Panc1 (cell line): Measurements from ENCODE around the gene PARD6G. TPM values are rescaled to one million over a fixed set of nuclear protein-coding genes. Genes with fewer than 3 reads are reported as not detected.

ENCODE experiments used
- ATAC-seq: fragments of 200-7000 bp; cut with Tn5 transposase; 2 replicates; pipeline ENCODE4 v1.9.1; 2020; ENCODE audit warnings: mild to moderate bottlenecking, moderate library complexity
- BruUV-seq: library from RNA; stranded (reverse); fragments of 400-500 nt; replicated peaks from 2 replicates; lab custom pipeline; 2021; lab: Mats Ljungman, UMichigan
- CTCF ChIA-PET: fragments of 300-600 bp; sonication (Branson Sonifier 250); formaldehyde crosslinking; loops from one replicate; lab custom pipeline; 2022; ENCODE audit warnings: antibody characterized with exemption; lab: Charles Lee
- POLR2A ChIA-PET: fragments of 300-600 bp; sonication (Branson Sonifier 250); formaldehyde crosslinking; loops from one replicate; lab custom pipeline; 2022; ENCODE audit warnings: antibody characterized with exemption; lab: Charles Lee
- DNase-seq: peaks from one replicate; pipeline ENCODE4 v3.0.0-alpha.2; 2010; ENCODE audit warnings: low read depth, low spot score
- H3K27ac ChIP-seq: 2 replicates; pipeline ENCODE4 v1.5.1; 2011; ENCODE audit warnings: mild to moderate bottlenecking, low read length, inconsistent platforms
- H3K27me3 ChIP-seq: fragments of 200-500 bp; sonication (Bioruptor generic); 2 replicates; pipeline ENCODE4 v1.6.0; 2014; ENCODE audit warnings: low read length, inconsistent platforms; ENCODE audit not compliant: control insufficient read depth, insufficient read depth
- H3K36me3 ChIP-seq: fragments of 200-500 bp; sonication (Bioruptor generic); 2 replicates; pipeline ENCODE4 v1.5.1; 2014; ENCODE audit warnings: inconsistent platforms, mild to moderate bottlenecking, low read length, moderate library complexity; ENCODE audit not compliant: control insufficient read depth, insufficient read depth
- H3K4me1 ChIP-seq: 2 replicates; pipeline ENCODE4 v1.5.1; 2011; ENCODE audit warnings: inconsistent platforms, mild to moderate bottlenecking, low read length, moderate library complexity; ENCODE audit not compliant: control insufficient read depth, insufficient read depth
- H3K4me3 ChIP-seq, 2 experiments: 2 replicates each; pipeline ENCODE4 v1.5.1; 2011 to 2012; ENCODE audit warnings: low read depth in 2 of 2, low read length in 2 of 2, mild to moderate bottlenecking in 2 of 2, inconsistent platforms in 1 of 2, moderate library complexity in 1 of 2
- H3K9me3 ChIP-seq: fragments of 200-500 bp; sonication (Bioruptor generic); 2 replicates; pipeline ENCODE4 v1.5.1; 2014; ENCODE audit warnings: low read depth, mild to moderate bottlenecking, inconsistent platforms, low read length, moderate library complexity; ENCODE audit not compliant: control insufficient read depth, insufficient read depth
- POLR2AphosphoS5 ChIP-seq: IDR thresholded peaks from 2 replicates; pipeline ENCODE4 v1.6.1; 2012; ENCODE audit warnings: mild to moderate bottlenecking, low read depth, low read length, moderate library complexity
- SIN3A ChIP-seq: IDR thresholded peaks from 2 replicates; pipeline ENCODE4 v1.6.1; 2012; ENCODE audit warnings: low read depth, mild to moderate bottlenecking, low read length, moderate library complexity, borderline replicate concordance; ENCODE audit not compliant: insufficient read depth
- TCF7L2 ChIP-seq: IDR thresholded peaks from 2 replicates; pipeline ENCODE4 v1.6.1; 2011; ENCODE audit warnings: mild to moderate bottlenecking, low read depth, low read length, inconsistent platforms
- in situ Hi-C: cut with HindIII; loops from 2 replicates; pipeline ENCODE4 v1.10.0; 2016; ENCODE audit warnings: low sequenced_read_pairs, low pct_unique_long_range_greater_than_20kb
- intact Hi-C: fragments of 100-400 bp; cut with micrococcal nuclease; formaldehyde crosslinking; loops from one replicate; pipeline ENCODE4 v1.10.0; 2022; ENCODE audit not compliant: unreplicated experiment
- total RNA-seq: library from RNA; stranded (reverse); gene quantifications from one replicate; pipeline ENCODE4 v1.2.1, GENCODE V29; 2021; ENCODE audit not compliant: unreplicated experiment
- TF ChIP-seq, protein P1 (sequence below), 2 experiments: IDR thresholded peaks; 2 replicates each; pipeline ENCODE4 v1.6.1; 2011 to 2012; ENCODE audit warnings: low read depth in 2 of 2, control low read depth in 1 of 2, low read length in 1 of 2, mild to moderate bottlenecking in 1 of 2, moderate library complexity in 1 of 2; ENCODE audit not compliant: insufficient read depth in 1 of 2
- TF ChIP-seq, protein P2 (sequence below): fragments of 450-650 bp; IDR thresholded peaks from 2 replicates; pipeline ENCODE4 v1.5.1; 2017; ENCODE audit warnings: mild to moderate bottlenecking

PARD6G gene
- total RNA-seq, 1 experiment from 2014 or later, result 5.2 TPM

DNA sequence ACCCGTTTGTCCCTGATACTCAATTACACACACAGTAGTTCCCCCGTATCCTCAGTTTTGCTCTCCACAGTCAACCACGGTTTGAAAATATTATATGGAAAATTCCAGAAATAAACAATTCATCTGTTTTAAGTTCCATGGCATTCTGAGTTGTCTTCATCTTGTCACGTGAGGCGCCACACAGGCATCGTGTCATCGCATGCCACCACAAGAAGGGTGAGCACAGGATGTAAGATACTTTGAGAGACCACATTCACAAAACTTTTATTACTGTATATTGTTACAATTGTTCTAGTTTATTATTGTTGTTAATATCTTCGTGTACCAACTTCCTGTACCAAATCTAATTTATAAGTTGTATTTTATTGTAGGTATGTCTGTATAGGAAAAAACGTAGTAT is 120.5 kb downstream of the PARD6G start:
- Histone ChIP-seq H3K27me3 (no peaks in the 10 kb centered on the region), H3K4me1 (no peaks in the 10 kb centered on the region), H3K36me3 (no peaks in the 10 kb centered on the region), H3K9me3 (no peaks in the 10 kb centered on the region), H3K27ac (no peak overlapping the region), H3K4me3 (no peak overlapping the region)
- no TSS peak for BruUV-seq
- ChIA-PET CTCF (interaction anchor here (0.6 kb wide), 1 partner anchor 832 kb away, joined by 7 read pairs; no protein-coding TSS in a partner anchor), POLR2A (interaction anchor here (0.6 kb wide), 1 partner anchor 159 kb away, joined by 3 read pairs; no protein-coding TSS in a partner anchor)
- DNase-seq (no peak), ATAC-seq (no peak)
- in situ Hi-C loops, result no loop called here
- intact Hi-C loops, result no loop called here
- TF ChIP-seq SIN3A, result no peak
- TF ChIP-seq, protein P1, sequence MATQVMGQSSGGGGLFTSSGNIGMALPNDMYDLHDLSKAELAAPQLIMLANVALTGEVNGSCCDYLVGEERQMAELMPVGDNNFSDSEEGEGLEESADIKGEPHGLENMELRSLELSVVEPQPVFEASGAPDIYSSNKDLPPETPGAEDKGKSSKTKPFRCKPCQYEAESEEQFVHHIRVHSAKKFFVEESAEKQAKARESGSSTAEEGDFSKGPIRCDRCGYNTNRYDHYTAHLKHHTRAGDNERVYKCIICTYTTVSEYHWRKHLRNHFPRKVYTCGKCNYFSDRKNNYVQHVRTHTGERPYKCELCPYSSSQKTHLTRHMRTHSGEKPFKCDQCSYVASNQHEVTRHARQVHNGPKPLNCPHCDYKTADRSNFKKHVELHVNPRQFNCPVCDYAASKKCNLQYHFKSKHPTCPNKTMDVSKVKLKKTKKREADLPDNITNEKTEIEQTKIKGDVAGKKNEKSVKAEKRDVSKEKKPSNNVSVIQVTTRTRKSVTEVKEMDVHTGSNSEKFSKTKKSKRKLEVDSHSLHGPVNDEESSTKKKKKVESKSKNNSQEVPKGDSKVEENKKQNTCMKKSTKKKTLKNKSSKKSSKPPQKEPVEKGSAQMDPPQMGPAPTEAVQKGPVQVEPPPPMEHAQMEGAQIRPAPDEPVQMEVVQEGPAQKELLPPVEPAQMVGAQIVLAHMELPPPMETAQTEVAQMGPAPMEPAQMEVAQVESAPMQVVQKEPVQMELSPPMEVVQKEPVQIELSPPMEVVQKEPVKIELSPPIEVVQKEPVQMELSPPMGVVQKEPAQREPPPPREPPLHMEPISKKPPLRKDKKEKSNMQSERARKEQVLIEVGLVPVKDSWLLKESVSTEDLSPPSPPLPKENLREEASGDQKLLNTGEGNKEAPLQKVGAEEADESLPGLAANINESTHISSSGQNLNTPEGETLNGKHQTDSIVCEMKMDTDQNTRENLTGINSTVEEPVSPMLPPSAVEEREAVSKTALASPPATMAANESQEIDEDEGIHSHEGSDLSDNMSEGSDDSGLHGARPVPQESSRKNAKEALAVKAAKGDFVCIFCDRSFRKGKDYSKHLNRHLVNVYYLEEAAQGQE (IDR thresholded peaks at IDR 0.05; ENCODE audit: insufficient read depth in 1 of 2, low read depth in 2 of 2, low read length in 1 of 2), result no peak
- TF ChIP-seq, protein P2, sequence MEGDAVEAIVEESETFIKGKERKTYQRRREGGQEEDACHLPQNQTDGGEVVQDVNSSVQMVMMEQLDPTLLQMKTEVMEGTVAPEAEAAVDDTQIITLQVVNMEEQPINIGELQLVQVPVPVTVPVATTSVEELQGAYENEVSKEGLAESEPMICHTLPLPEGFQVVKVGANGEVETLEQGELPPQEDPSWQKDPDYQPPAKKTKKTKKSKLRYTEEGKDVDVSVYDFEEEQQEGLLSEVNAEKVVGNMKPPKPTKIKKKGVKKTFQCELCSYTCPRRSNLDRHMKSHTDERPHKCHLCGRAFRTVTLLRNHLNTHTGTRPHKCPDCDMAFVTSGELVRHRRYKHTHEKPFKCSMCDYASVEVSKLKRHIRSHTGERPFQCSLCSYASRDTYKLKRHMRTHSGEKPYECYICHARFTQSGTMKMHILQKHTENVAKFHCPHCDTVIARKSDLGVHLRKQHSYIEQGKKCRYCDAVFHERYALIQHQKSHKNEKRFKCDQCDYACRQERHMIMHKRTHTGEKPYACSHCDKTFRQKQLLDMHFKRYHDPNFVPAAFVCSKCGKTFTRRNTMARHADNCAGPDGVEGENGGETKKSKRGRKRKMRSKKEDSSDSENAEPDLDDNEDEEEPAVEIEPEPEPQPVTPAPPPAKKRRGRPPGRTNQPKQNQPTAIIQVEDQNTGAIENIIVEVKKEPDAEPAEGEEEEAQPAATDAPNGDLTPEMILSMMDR, result no peak
- no peak for TF ChIP-seq TCF7L2
- TF ChIP-seq POLR2AphosphoS5, result no peak

DNA sequence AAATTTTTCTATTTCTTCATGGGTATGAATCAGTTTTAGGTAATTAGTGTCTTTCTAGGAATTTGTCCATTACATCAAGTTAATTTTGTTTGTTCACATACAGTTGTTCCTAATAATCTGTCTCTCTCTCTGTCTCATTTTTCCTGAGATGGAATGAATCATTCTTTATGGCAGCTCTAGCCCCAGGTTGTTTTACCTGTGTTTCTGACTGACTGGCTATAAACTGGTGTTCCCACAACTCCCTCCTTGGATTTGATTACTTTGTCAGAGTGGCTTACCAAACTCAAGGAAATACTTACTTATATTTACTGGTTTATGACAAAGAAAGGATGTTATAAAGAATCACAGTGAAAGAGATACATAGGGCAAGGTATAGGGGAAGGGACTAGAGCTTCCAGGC is 123.2 kb downstream of the PARD6G start:
- in situ Hi-C loops, result no loop called here
- Histone ChIP-seq H3K4me3 (no peak overlapping the region), H3K27me3 (no peaks in the 10 kb centered on the region), H3K4me1 (no peaks in the 10 kb centered on the region), H3K36me3 (0 out of 2 replicates have a peak, but pooled peaks cover 3% of the 10 kb centered on the region), H3K27ac (no peak overlapping the region), H3K9me3 (no peaks in the 10 kb centered on the region)
- no peak for TF ChIP-seq TCF7L2
- DNase-seq, result no peak
- BruUV-seq, result no TSS peak
- no peak for ATAC-seq
- ChIA-PET CTCF (no interaction called here), POLR2A (no interaction called here)
- intact Hi-C loops, result no loop called here

DNA sequence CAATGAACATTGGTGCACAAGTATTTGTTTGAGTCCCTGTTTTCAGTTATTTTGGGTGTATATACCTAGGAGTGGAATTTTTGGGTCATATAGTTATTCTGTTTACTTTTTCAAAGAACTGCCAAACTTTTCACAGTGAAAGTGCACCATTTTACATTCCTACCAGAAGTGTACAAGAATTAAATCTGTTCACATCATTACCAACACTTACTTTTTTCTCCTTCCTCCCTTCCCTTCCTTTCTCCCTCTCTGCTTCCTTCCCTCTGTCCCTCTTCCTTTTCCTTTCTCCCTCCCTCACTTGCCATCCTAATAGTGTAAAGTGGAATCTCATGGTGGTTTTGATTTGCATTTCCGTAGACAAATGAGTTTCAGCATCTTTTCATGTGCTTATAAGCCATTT is 126.4 kb downstream of the PARD6G start:
- H3K27me3 ChIP-seq, result no peaks in the 10 kb centered on the region
- BruUV-seq, result no TSS peak
- TF ChIP-seq SIN3A (no peak), TCF7L2 (no peak)
- TF ChIP-seq, protein P2, result no peak
- TF ChIP-seq, protein P1 (IDR thresholded peaks at IDR 0.05; ENCODE audit: insufficient read depth in 1 of 2, low read depth in 2 of 2, low read length in 1 of 2), result no peak
- no peak for ATAC-seq
- no peaks in the 10 kb centered on the region for H3K9me3 ChIP-seq
- ChIA-PET POLR2A (interaction anchor here (0.7 kb wide), 1 partner anchor 15 kb away, joined by 8 read pairs; no protein-coding TSS in a partner anchor), CTCF (no interaction called here)
- in situ Hi-C loops, result no loop called here
- no peak overlapping the region for H3K4me3 ChIP-seq
- no peaks in the 10 kb centered on the region for H3K4me1 ChIP-seq
- no peak overlapping the region for H3K27ac ChIP-seq
- DNase-seq, result no peak
- 0 out of 2 replicates have a peak, but pooled peaks cover 3% of the 10 kb centered on the region for H3K36me3 ChIP-seq
- intact Hi-C loops, result no loop called here
